CD4-positive, alpha-beta T cell treated with Interleukin-12 subunit alpha and Interleukin-12 subunit beta, for 1 hour (primary cell): ENCODE measurements around the gene TMUB1.
"Not testable (repeated sequence)": the region's sequence is repeated elsewhere in the genome, so short reads cannot be mapped to it uniquely, and the experiment has no call there.

ENCODE experiments used
- DNase-seq: peaks from one replicate; pipeline ENCODE4 v3.0.0-alpha.2; 2020

The TMUB1 gene

GRCh38 chr7:151048911-151049463, 34.3 kb downstream of the TMUB1 start:
- no peak for DNase-seq

GRCh38 chr7:151047976-151048815, 35.1 kb downstream of the TMUB1 start, which contains the start of gene ASIC3:
ASIC3 (plus strand) TSS chr7:151048531; CDS start chr7:151048886, 355 bp downstream.
- no peak for DNase-seq

GRCh38 chr7:151046603-151047573, 36.4 kb downstream of the TMUB1 start:
- DNase-seq, result no peak

- DNase-seq, result no peak
Observed at GRCh38 chr7:151045967-151046366, 37.3 kb downstream of the TMUB1 start.

GRCh38 chr7:151045262-151045661, 38.0 kb downstream of the TMUB1 start:
- DNase-seq, result no peak

GRCh38 chr7:151043959-151044358, 39.3 kb downstream of the TMUB1 start:
- no peak for DNase-seq

GRCh38 chr7:151043449-151043848, 39.8 kb downstream of the TMUB1 start:
- DNase-seq, result not testable (repeated sequence)

GRCh38 chr7:151040616-151041375, 42.5 kb downstream of the TMUB1 start:
- DNase-seq, result no peak

GRCh38 chr7:151039850-151040548, 43.3 kb downstream of the TMUB1 start:
- DNase-seq, result no peak

GRCh38 chr7:151038951-151039849, 44.1 kb downstream of the TMUB1 start:
- peak; percentile 26 for DNase-seq

- DNase-seq, result no peak
Observed at GRCh38 chr7:151035902-151036301, 47.4 kb downstream of the TMUB1 start.

GRCh38 chr7:151035026-151035717, 48.1 kb downstream of the TMUB1 start:
- no peak for DNase-seq

GRCh38 chr7:151034312-151035025, 48.8 kb downstream of the TMUB1 start:
- DNase-seq, result no peak

- no peak for DNase-seq
Observed at GRCh38 chr7:151033864-151034249, 49.4 kb downstream of the TMUB1 start.

- DNase-seq, result no peak
Observed at GRCh38 chr7:151032936-151033863, 50.1 kb downstream of the TMUB1 start.
